Activated T-cell treated with anti-CD3 and anti-CD28 coated beads, Interleukin-2, amount 50 U/mL, for 4 hours (primary cell): ENCODE measurements around the gene SYNPO2L. TPM values are rescaled to one million over a fixed set of nuclear protein-coding genes. Genes with fewer than 3 reads are reported as not detected.

Experiments used
- ATAC-seq, 2 donors: fragments of 200-7000 bp; cut with Tn5 transposase; one replicate each; pipeline ENCODE4 v1.10.0; 2021
- DNase-seq: peaks from one replicate; pipeline ENCODE4 v3.0.0-alpha.2; 2020
- H3K27me3 Mint-ChIP-seq: one replicate; pipeline ENCODE4 v1.8.0; 2021; ENCODE audit warnings: low read depth, mixed read lengths
- H3K36me3 Mint-ChIP-seq: one replicate; pipeline ENCODE4 v1.8.0; 2022; ENCODE audit warnings: mixed read lengths; ENCODE audit not compliant: insufficient read depth
- H3K4me1 Mint-ChIP-seq: one replicate; pipeline ENCODE4 v1.8.0; 2021; ENCODE audit warnings: low read depth, mixed read lengths
- H3K4me3 Mint-ChIP-seq: one replicate; pipeline ENCODE4 v1.8.0; 2021; ENCODE audit warnings: mild to moderate bottlenecking, moderate library complexity, mixed read lengths
- H3K9me3 Mint-ChIP-seq: one replicate; pipeline ENCODE4 v1.8.0; 2021; ENCODE audit warnings: mixed read lengths
- total RNA-seq, 3 donors: library from RNA; stranded (reverse); gene quantifications; one replicate each; pipeline ENCODE4 v1.2.1, GENCODE V29; 2021

SYNPO2L gene
- total RNA-seq, 3 donors from 2014 or later: 0.18 TPM; not detected in 2

GRCh38 chr10:73655257-73655989, 406 bp downstream of the SYNPO2L start:
- peaks cover 3% of the 10 kb centered on the region for H3K27me3 Mint-ChIP-seq
- no peaks in the 10 kb centered on the region for H3K9me3 Mint-ChIP-seq
- H3K4me3 Mint-ChIP-seq: no peak overlapping the region
- H3K4me1 Mint-ChIP-seq: no peaks in the 10 kb centered on the region
- ATAC-seq (no peak), DNase-seq (no peak)
- H3K36me3 Mint-ChIP-seq: no peaks in the 10 kb centered on the region

GRCh38 chr10:73653701-73654100, 2.1 kb downstream of the SYNPO2L start:
- Mint-ChIP-seq H3K9me3 (no peaks in the 10 kb centered on the region), H3K36me3 (no peaks in the 10 kb centered on the region), H3K4me1 (no peaks in the 10 kb centered on the region), H3K4me3 (no peak overlapping the region), H3K27me3 (peaks cover 6% of the 10 kb centered on the region)
- no peak for ATAC-seq
- DNase-seq: no peak

- no peak for ATAC-seq
Measured at GRCh38 chr10:73653195-73653594, 2.6 kb downstream of the SYNPO2L start.

GRCh38 chr10:73650537-73651331, 5.1 kb downstream of the SYNPO2L start:
- Mint-ChIP-seq H3K9me3 (no peaks in the 10 kb centered on the region), H3K4me3 (no peak overlapping the region), H3K27me3 (peaks cover 9% of the 10 kb centered on the region), H3K36me3 (no peaks in the 10 kb centered on the region), H3K4me1 (no peaks in the 10 kb centered on the region)
- ATAC-seq (peak in 1 of 2 donors; percentile 41), DNase-seq (no peak)

More at GRCh38 chr10:73653195-73653594, 2.6 kb downstream of the SYNPO2L start:
- Mint-ChIP-seq H3K4me3 (no peak overlapping the region), H3K36me3 (no peaks in the 10 kb centered on the region), H3K27me3 (peaks cover 6% of the 10 kb centered on the region), H3K9me3 (no peaks in the 10 kb centered on the region), H3K4me1 (no peaks in the 10 kb centered on the region)
- DNase-seq: no peak

- no peak overlapping the region for H3K4me3 Mint-ChIP-seq
- no peaks in the 10 kb centered on the region for H3K36me3 Mint-ChIP-seq
- ATAC-seq: no peak
Measured at GRCh38 chr10:73649876-73650536, 5.8 kb downstream of the SYNPO2L start.

GRCh38 chr10:73648975-73649829, 6.6 kb downstream of the SYNPO2L start:
- peaks cover 5% of the 10 kb centered on the region for H3K4me1 Mint-ChIP-seq
- DNase-seq (no peak), ATAC-seq (no peak)
- no peaks in the 10 kb centered on the region for H3K36me3 Mint-ChIP-seq
- peaks cover 9% of the 10 kb centered on the region for H3K27me3 Mint-ChIP-seq
- H3K9me3 Mint-ChIP-seq: no peaks in the 10 kb centered on the region
- no peak overlapping the region for H3K4me3 Mint-ChIP-seq

More at GRCh38 chr10:73649876-73650536, 5.8 kb downstream of the SYNPO2L start:
- DNase-seq: no peak
- H3K9me3 Mint-ChIP-seq: no peaks in the 10 kb centered on the region
- H3K27me3 Mint-ChIP-seq: peaks cover 9% of the 10 kb centered on the region
- H3K4me1 Mint-ChIP-seq: no peaks in the 10 kb centered on the region

- Mint-ChIP-seq H3K36me3 (no peaks in the 10 kb centered on the region), H3K9me3 (no peaks in the 10 kb centered on the region), H3K27me3 (peaks cover 9% of the 10 kb centered on the region), H3K4me1 (peaks cover 7% of the 10 kb centered on the region), H3K4me3 (peak overlapping the region; percentile 66)
- ATAC-seq (peak; percentile 41 to 54), DNase-seq (no peak)
Measured at GRCh38 chr10:73647875-73648651, 7.8 kb downstream of the SYNPO2L start.

GRCh38 chr10:73647211-73647874, 8.5 kb downstream of the SYNPO2L start:
- no peak for DNase-seq
- Mint-ChIP-seq H3K4me3 (peak overlapping the region; percentile 66), H3K27me3 (peaks cover 9% of the 10 kb centered on the region), H3K36me3 (no peaks in the 10 kb centered on the region), H3K9me3 (no peaks in the 10 kb centered on the region), H3K4me1 (peaks cover 7% of the 10 kb centered on the region)
- peak; percentile 49 to 63 for ATAC-seq

- no peak overlapping the region for H3K4me3 Mint-ChIP-seq
Measured at GRCh38 chr10:73646598-73647041, 9.2 kb downstream of the SYNPO2L start.

GRCh38 chr10:73645251-73645650, 10.6 kb downstream of the SYNPO2L start:
- H3K27me3 Mint-ChIP-seq: peaks cover 5% of the 10 kb centered on the region
- no peak for ATAC-seq
- no peak overlapping the region for H3K4me3 Mint-ChIP-seq
- H3K9me3 Mint-ChIP-seq: no peaks in the 10 kb centered on the region
- H3K4me1 Mint-ChIP-seq: peaks cover 7% of the 10 kb centered on the region
- H3K36me3 Mint-ChIP-seq: no peaks in the 10 kb centered on the region
- DNase-seq: no peak

More at GRCh38 chr10:73646598-73647041, 9.2 kb downstream of the SYNPO2L start:
- DNase-seq (no peak), ATAC-seq (no peak)
- peaks cover 7% of the 10 kb centered on the region for H3K4me1 Mint-ChIP-seq
- H3K9me3 Mint-ChIP-seq: no peaks in the 10 kb centered on the region
- no peaks in the 10 kb centered on the region for H3K36me3 Mint-ChIP-seq
- peaks cover 9% of the 10 kb centered on the region for H3K27me3 Mint-ChIP-seq

GRCh38 chr10:73644767-73645166, 11.1 kb downstream of the SYNPO2L start:
- H3K36me3 Mint-ChIP-seq: no peaks in the 10 kb centered on the region
- no peak for DNase-seq
- ATAC-seq: no peak
- peaks cover 7% of the 10 kb centered on the region for H3K4me1 Mint-ChIP-seq
- H3K9me3 Mint-ChIP-seq: no peaks in the 10 kb centered on the region
- H3K27me3 Mint-ChIP-seq: peaks cover 5% of the 10 kb centered on the region
- H3K4me3 Mint-ChIP-seq: no peak overlapping the region

- Mint-ChIP-seq H3K4me1 (peaks cover 7% of the 10 kb centered on the region), H3K36me3 (no peaks in the 10 kb centered on the region), H3K4me3 (no peak overlapping the region), H3K9me3 (no peaks in the 10 kb centered on the region), H3K27me3 (peaks cover 2% of the 10 kb centered on the region)
- ATAC-seq (peak; percentile 57 to 63), DNase-seq (peak; percentile 44)
Measured at GRCh38 chr10:73644015-73644743, 11.7 kb downstream of the SYNPO2L start.
